ENCODE measurements around the gene HDGFL2.

The HDGFL2 gene

GRCh38 chr19:4434391-4434790 lies 37.7 kb upstream of the HDGFL2 start:
- no peaks in the 10 kb centered on the region for H3K27me3 Mint-ChIP-seq (ENCODE audit: low read depth)
- H3K36me3 Mint-ChIP-seq (ENCODE audit: low read depth), result peaks cover 44% of the 10 kb centered on the region
- no peak overlapping the region for H3K4me3 Mint-ChIP-seq
- H3K9me3 Mint-ChIP-seq, result no peaks in the 10 kb centered on the region
- TF ChIP-seq CTCF (IDR thresholded peaks at IDR 0.05; ENCODE audit: unreplicated experiment in 3 of 3), result no peak
- H3K4me1 Mint-ChIP-seq, result peaks cover 22% of the 10 kb centered on the region
- no peak overlapping the region for H3K27ac Mint-ChIP-seq

GRCh38 chr19:4436231-4436630 lies 35.9 kb upstream of the HDGFL2 start:
- Mint-ChIP-seq H3K9me3 (no peaks in the 10 kb centered on the region), H3K36me3 (ENCODE audit: low read depth) (peaks cover 42% of the 10 kb centered on the region), H3K4me1 (peaks cover 12% of the 10 kb centered on the region), H3K27me3 (ENCODE audit: low read depth) (no peaks in the 10 kb centered on the region), H3K4me3 (no peak overlapping the region), H3K27ac (no peak overlapping the region)
- TF ChIP-seq CTCF (IDR thresholded peaks at IDR 0.05; ENCODE audit: unreplicated experiment in 3 of 3), result no peak

- TF ChIP-seq CTCF (IDR thresholded peaks at IDR 0.05; ENCODE audit: unreplicated experiment in 3 of 3), result no peak
- Mint-ChIP-seq H3K27me3 (ENCODE audit: low read depth) (no peaks in the 10 kb centered on the region), H3K4me1 (peaks cover 8% of the 10 kb centered on the region), H3K4me3 (no peak overlapping the region), H3K9me3 (no peaks in the 10 kb centered on the region), H3K27ac (no peak overlapping the region), H3K36me3 (ENCODE audit: low read depth) (peaks cover 37% of the 10 kb centered on the region)
These were observed 35.0 kb upstream of the HDGFL2 start for GRCh38 chr19:4437103-4437502.

- H3K4me3 Mint-ChIP-seq, result no peak overlapping the region
- peak overlapping the region in 2 of 3 experiments; percentile 11 to 26 for H3K27ac Mint-ChIP-seq
- no peaks in the 10 kb centered on the region for H3K9me3 Mint-ChIP-seq
- no peaks in the 10 kb centered on the region for H3K27me3 Mint-ChIP-seq (ENCODE audit: low read depth)
- H3K4me1 Mint-ChIP-seq, result peaks cover 7% of the 10 kb centered on the region
- TF ChIP-seq CTCF (IDR thresholded peaks at IDR 0.05; ENCODE audit: unreplicated experiment in 3 of 3), result no peak
- peaks cover 40% of the 10 kb centered on the region for H3K36me3 Mint-ChIP-seq (ENCODE audit: low read depth)
These were observed 32.9 kb upstream of the HDGFL2 start for GRCh38 chr19:4439243-4439642.

- Mint-ChIP-seq H3K27ac (no peak overlapping the region), H3K27me3 (ENCODE audit: low read depth) (no peaks in the 10 kb centered on the region), H3K36me3 (ENCODE audit: low read depth) (peaks cover 32% of the 10 kb centered on the region), H3K4me3 (no peak overlapping the region), H3K4me1 (peaks cover 11% of the 10 kb centered on the region), H3K9me3 (no peaks in the 10 kb centered on the region)
- TF ChIP-seq CTCF (IDR thresholded peaks at IDR 0.05; ENCODE audit: unreplicated experiment in 3 of 3), result no peak
These were observed 29.9 kb upstream of the HDGFL2 start for GRCh38 chr19:4441994-4442818.

GRCh38 chr19:4442819-4443146 lies 29.3 kb upstream of the HDGFL2 start:
- Mint-ChIP-seq H3K4me1 (peaks cover 12% of the 10 kb centered on the region), H3K27ac (peak overlapping the region; percentile 1 to 33 (median 25)), H3K9me3 (no peaks in the 10 kb centered on the region), H3K27me3 (ENCODE audit: low read depth) (no peaks in the 10 kb centered on the region), H3K4me3 (no peak overlapping the region), H3K36me3 (ENCODE audit: low read depth) (peaks cover 30% of the 10 kb centered on the region)
- no peak for TF ChIP-seq CTCF (IDR thresholded peaks at IDR 0.05; ENCODE audit: unreplicated experiment in 3 of 3)
